Neural progenitor cell (in vitro differentiated cells): ENCODE results near the gene HPCA. TPM values are rescaled to one million over a fixed set of nuclear protein-coding genes. Genes with fewer than 3 reads are reported as not detected.

Experiments
- DNase-seq: peaks from one replicate; pipeline ENCODE4 v3.0.0-alpha.2; 2016; ENCODE audit warnings: low spot score
- H2AFZ ChIP-seq: fragments of 200-600 bp; sonication (generic); replicated peaks from 2 replicates; pipeline ENCODE4 v1.6.1; 2016; ENCODE audit warnings: antibody characterized with exemption
- H3F3A ChIP-seq: fragments of 200-600 bp; sonication (generic); 2 replicates; pipeline ENCODE4 v1.6.1; 2016; ENCODE audit warnings: antibody characterized with exemption, low read depth
- H3K27ac ChIP-seq: fragments of 200-600 bp; sonication (generic); 2 replicates; pipeline ENCODE4 v1.5.1; 2016; ENCODE audit warnings: mild to moderate bottlenecking
- H3K27me3 ChIP-seq: fragments of 200-600 bp; sonication (generic); 2 replicates; pipeline ENCODE4 v1.6.1; 2016; ENCODE audit warnings: mild to moderate bottlenecking, moderate library complexity
- H3K36me3 ChIP-seq: fragments of 200-600 bp; sonication (generic); 2 replicates; pipeline ENCODE4 v1.5.1; 2016
- H3K4me1 ChIP-seq: fragments of 200-600 bp; sonication (generic); 2 replicates; pipeline ENCODE4 v1.6.1; 2016; ENCODE audit warnings: mixed run types
- H3K4me2 ChIP-seq: fragments of 200-600 bp; sonication (generic); 2 replicates; pipeline ENCODE4 v1.6.1; 2016
- H3K4me3 ChIP-seq: fragments of 200-600 bp; sonication (generic); 2 replicates; pipeline ENCODE4 v1.5.1; 2016
- H3K79me2 ChIP-seq: fragments of 200-600 bp; sonication (generic); 2 replicates; pipeline ENCODE4 v1.6.1; 2016; ENCODE audit warnings: low read depth
- H3K9ac ChIP-seq: fragments of 200-600 bp; sonication (generic); 2 replicates; pipeline ENCODE4 v1.6.1; 2016
- H3K9me3 ChIP-seq: fragments of 200-600 bp; sonication (generic); 2 replicates; pipeline ENCODE4 v1.5.1; 2016; ENCODE audit warnings: low read depth
- H4K20me1 ChIP-seq: fragments of 200-600 bp; sonication (generic); 2 replicates; pipeline ENCODE4 v1.6.1; 2016; ENCODE audit warnings: low read depth
- H3K27ac Mint-ChIP-seq: 3 replicates; pipeline ENCODE4 v1.8.0; 2021; ENCODE audit warnings: mixed read lengths
- H3K27me3 Mint-ChIP-seq: 2 replicates; pipeline ENCODE4 v1.8.0; 2022; ENCODE audit warnings: low read depth, mild to moderate bottlenecking, inconsistent platforms, moderate library complexity, mixed read lengths; ENCODE audit not compliant: insufficient read depth
- H3K36me3 Mint-ChIP-seq: 3 replicates; pipeline ENCODE4 v1.8.0; 2021; ENCODE audit warnings: mixed read lengths
- H3K4me1 Mint-ChIP-seq: 3 replicates; pipeline ENCODE4 v1.8.0; 2021; ENCODE audit warnings: mixed read lengths
- H3K4me3 Mint-ChIP-seq: 3 replicates; pipeline ENCODE4 v1.8.0; 2021; ENCODE audit warnings: mild to moderate bottlenecking, moderate library complexity, mixed read lengths
- H3K9me3 Mint-ChIP-seq: 3 replicates; pipeline ENCODE4 v1.8.0; 2020; ENCODE audit warnings: mixed read lengths
- EZH2 ChIP-seq: fragments of 200-600 bp; sonication (generic); IDR thresholded peaks from 2 replicates; pipeline ENCODE4 v1.6.1; 2017; ENCODE audit warnings: antibody characterized with exemption, mild to moderate bottlenecking, moderate library complexity
- EZH2phosphoT487 ChIP-seq: fragments of 200-600 bp; sonication (generic); IDR thresholded peaks from 2 replicates; pipeline ENCODE4 v1.6.1; 2017; ENCODE audit warnings: antibody characterized with exemption
- total RNA-seq: library from RNA; depleted of rRNA; stranded (reverse); fragments of >200 nt; gene quantifications from 2 replicates; pipeline ENCODE4 v1.2.3, GENCODE V29; 2015; ENCODE audit warnings: low replicate concordance
- TF ChIP-seq, protein P1 (sequence below): fragments of 200-600 bp; sonication (generic); IDR thresholded peaks from 2 replicates; pipeline ENCODE4 v1.5.1; 2017; ENCODE audit warnings: antibody characterized with exemption, mild to moderate bottlenecking

The HPCA gene
- total RNA-seq, 1 donor from 2014 or later, result not detected

DNA sequence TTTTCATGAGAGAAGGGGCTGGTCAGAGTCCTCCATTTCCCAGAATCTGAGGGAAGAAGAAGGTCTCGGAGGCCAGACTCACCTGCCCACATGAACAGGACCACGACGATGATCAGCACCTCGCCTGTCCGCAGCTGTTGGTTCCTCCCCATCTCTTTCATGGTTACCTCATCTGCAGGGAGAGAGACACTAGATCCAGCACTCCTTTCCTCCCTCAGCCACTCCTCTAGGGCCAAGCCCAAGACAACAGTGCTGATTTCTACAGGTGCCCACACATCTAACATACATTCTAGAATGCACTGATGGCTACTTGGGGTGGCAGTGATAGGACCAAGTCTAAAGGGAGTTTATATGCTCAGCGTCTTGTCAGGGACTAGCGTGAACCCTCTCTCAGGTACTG is 18.6 kb upstream of the HPCA start:
- no peaks in the 10 kb centered on the region for H3K79me2 ChIP-seq
- H4K20me1 ChIP-seq, result no peaks in the 10 kb centered on the region
- Mint-ChIP-seq H3K4me3 (no peak overlapping the region), H3K36me3 (peaks cover 8% of the 10 kb centered on the region), H3K9me3 (no peaks in the 10 kb centered on the region), H3K4me1 (peaks cover 54% of the 10 kb centered on the region), H3K27ac (no peak overlapping the region), H3K27me3 (peaks cover 18% of the 10 kb centered on the region)
- no peaks in the 10 kb centered on the region for H3K9me3 ChIP-seq
- no peaks in the 10 kb centered on the region for H3K36me3 ChIP-seq
- TF ChIP-seq, protein P1, sequence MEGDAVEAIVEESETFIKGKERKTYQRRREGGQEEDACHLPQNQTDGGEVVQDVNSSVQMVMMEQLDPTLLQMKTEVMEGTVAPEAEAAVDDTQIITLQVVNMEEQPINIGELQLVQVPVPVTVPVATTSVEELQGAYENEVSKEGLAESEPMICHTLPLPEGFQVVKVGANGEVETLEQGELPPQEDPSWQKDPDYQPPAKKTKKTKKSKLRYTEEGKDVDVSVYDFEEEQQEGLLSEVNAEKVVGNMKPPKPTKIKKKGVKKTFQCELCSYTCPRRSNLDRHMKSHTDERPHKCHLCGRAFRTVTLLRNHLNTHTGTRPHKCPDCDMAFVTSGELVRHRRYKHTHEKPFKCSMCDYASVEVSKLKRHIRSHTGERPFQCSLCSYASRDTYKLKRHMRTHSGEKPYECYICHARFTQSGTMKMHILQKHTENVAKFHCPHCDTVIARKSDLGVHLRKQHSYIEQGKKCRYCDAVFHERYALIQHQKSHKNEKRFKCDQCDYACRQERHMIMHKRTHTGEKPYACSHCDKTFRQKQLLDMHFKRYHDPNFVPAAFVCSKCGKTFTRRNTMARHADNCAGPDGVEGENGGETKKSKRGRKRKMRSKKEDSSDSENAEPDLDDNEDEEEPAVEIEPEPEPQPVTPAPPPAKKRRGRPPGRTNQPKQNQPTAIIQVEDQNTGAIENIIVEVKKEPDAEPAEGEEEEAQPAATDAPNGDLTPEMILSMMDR, result no peak
- no peak for TF ChIP-seq EZH2phosphoT487
- TF ChIP-seq EZH2, result no peak
- no peak overlapping the region for H3K9ac ChIP-seq
- no peak overlapping the region for H3K4me2 ChIP-seq
- H2AFZ ChIP-seq, result no peak overlapping the region
- H3K4me1 ChIP-seq, result peaks cover 28% of the 10 kb centered on the region
- H3F3A ChIP-seq, result peaks cover 32% of the 10 kb centered on the region
- H3K27me3 ChIP-seq, result peaks cover 18% of the 10 kb centered on the region
- no peak overlapping the region for H3K4me3 ChIP-seq
- H3K27ac ChIP-seq, result no peak overlapping the region
- no peak for DNase-seq

DNA sequence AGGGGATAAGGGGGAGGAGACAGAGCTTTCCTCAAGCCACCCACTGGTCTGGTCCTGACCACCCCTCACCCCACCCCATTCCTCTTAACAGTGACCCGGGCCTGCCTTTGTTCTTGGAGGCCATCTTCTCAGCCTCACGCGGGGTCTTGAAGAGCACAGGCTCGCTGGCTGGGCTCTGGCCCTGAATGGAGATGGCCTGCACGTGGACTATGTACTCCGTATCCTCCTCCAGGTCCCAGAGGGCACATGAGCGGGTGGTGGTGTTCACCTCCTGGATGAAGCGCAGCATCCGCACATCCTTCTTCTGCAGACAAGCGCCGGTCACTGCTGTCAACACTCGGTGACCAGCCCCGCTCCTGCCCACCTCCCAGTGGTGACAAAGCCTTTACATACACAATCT is 18.2 kb upstream of the HPCA start:
- Mint-ChIP-seq H3K9me3 (no peaks in the 10 kb centered on the region), H3K27me3 (peaks cover 22% of the 10 kb centered on the region), H3K4me3 (no peak overlapping the region), H3K4me1 (peaks cover 53% of the 10 kb centered on the region), H3K36me3 (peaks cover 4% of the 10 kb centered on the region), H3K27ac (no peak overlapping the region)
- Histone ChIP-seq H3K4me2 (no peak overlapping the region), H3K27ac (no peak overlapping the region), H3K9ac (no peak overlapping the region), H3K79me2 (no peaks in the 10 kb centered on the region), H3F3A (peaks cover 34% of the 10 kb centered on the region), H3K27me3 (peaks cover 18% of the 10 kb centered on the region), H2AFZ (no peak overlapping the region), H3K4me3 (no peak overlapping the region), H3K4me1 (peaks cover 28% of the 10 kb centered on the region), H3K9me3 (no peaks in the 10 kb centered on the region), H4K20me1 (no peaks in the 10 kb centered on the region), H3K36me3 (no peaks in the 10 kb centered on the region)
- DNase-seq, result no peak
- no peak for TF ChIP-seq EZH2phosphoT487
- TF ChIP-seq, protein P1, result no peak
- no peak for TF ChIP-seq EZH2

DNA sequence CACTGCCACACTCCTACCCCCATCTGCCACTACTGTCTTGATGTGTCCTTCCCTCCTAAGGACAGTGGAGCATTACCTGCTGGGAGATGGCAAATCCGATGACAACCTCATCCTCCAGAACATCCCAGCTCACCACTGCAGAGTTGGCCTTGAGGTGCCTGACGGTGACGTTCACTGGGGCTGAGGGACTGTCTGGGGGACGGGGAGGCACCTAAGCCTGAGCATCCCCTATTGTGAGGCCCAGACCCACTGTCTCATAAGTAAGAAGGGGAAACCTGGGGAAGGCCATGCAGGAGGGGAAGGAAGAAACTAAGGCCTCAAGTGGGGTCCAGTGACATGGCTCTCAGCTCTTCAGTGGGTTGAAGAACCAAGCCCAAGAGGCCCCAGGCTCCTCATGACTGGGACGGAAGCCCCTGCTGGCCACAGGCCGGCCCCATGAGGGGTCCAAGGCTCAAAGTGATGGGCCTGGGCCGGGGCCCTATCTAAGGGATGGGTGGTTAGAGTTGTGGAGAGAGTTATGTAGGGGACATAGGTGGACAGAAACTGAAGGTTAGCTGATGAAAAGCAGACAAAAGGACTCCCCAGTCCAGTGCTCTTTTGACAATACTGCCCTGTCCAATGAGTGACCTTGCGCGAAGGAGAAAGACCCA is 17.4 kb upstream of the HPCA start:
- peaks cover 4% of the 10 kb centered on the region for H3K36me3 Mint-ChIP-seq
- H2AFZ ChIP-seq, result no peak overlapping the region
- H3K9ac ChIP-seq, result no peak overlapping the region
- no peak overlapping the region for H3K27ac Mint-ChIP-seq
- peaks cover 45% of the 10 kb centered on the region for H3K4me1 Mint-ChIP-seq
- no peaks in the 10 kb centered on the region for H3K9me3 ChIP-seq
- no peaks in the 10 kb centered on the region for H3K79me2 ChIP-seq
- H3K4me3 Mint-ChIP-seq, result peak overlapping the region; percentile 85
- no peak overlapping the region for H3K27ac ChIP-seq
- H4K20me1 ChIP-seq, result no peaks in the 10 kb centered on the region
- no peak overlapping the region for H3K4me3 ChIP-seq
- no peak overlapping the region for H3K4me2 ChIP-seq
- TF ChIP-seq EZH2 (no peak), EZH2phosphoT487 (no peak)
- TF ChIP-seq, protein P1, result no peak
- peaks cover 18% of the 10 kb centered on the region for H3K27me3 ChIP-seq
- no peak for DNase-seq
- peaks cover 34% of the 10 kb centered on the region for H3F3A ChIP-seq
- peaks cover 26% of the 10 kb centered on the region for H3K27me3 Mint-ChIP-seq
- H3K4me1 ChIP-seq, result peaks cover 28% of the 10 kb centered on the region
- no peaks in the 10 kb centered on the region for H3K36me3 ChIP-seq
- no peaks in the 10 kb centered on the region for H3K9me3 Mint-ChIP-seq
